Fibroblast of pulmonary artery (primary cell): ENCODE data around the gene ZNF550.

ENCODE experiments used
- DNase-seq: peaks from one replicate; pipeline ENCODE4 v3.0.0-alpha.2; 2010; ENCODE audit warnings: low read depth
- H3K4me3 ChIP-seq: replicated peaks from 2 replicates; pipeline ENCODE4 v1.5.1; 2011; ENCODE audit warnings: low read depth, mild to moderate bottlenecking, control low read depth, low read length, moderate library complexity
- CTCF ChIP-seq: IDR thresholded peaks from 2 replicates; pipeline ENCODE4 v1.5.1; 2011; ENCODE audit warnings: mild to moderate bottlenecking, control low read depth, low read length, inconsistent platforms; ENCODE audit errors: missing control alignments

ZNF550 gene

GRCh38 chr19:57583104-57583520 is 23.4 kb upstream of the ZNF550 start:
- no peak for DNase-seq
- peak overlapping the region; percentile 74 for H3K4me3 ChIP-seq
- no peak for TF ChIP-seq CTCF

GRCh38 chr19:57578487-57579205 is 19.0 kb upstream of the ZNF550 start, which contains the start of gene ZNF416:
TSS of gene ZNF416 (minus strand) at chr19:57578911. CDS start at chr19:57578704, 207 bp downstream.
- peak within 1 kb of the TSS; percentile 84 for H3K4me3 ChIP-seq
- peak; percentile 99 for DNase-seq

GRCh38 chr19:57576661-57577060 is 17.0 kb upstream of the ZNF550 start:
- H3K4me3 ChIP-seq = no peak overlapping the region
- no peak for TF ChIP-seq CTCF

More at GRCh38 chr19:57578487-57579205, 19.0 kb upstream of the ZNF550 start, which contains the start of gene ZNF416:
- TF ChIP-seq CTCF = peak; percentile 10

GRCh38 chr19:57572415-57572947 is 12.8 kb upstream of the ZNF550 start:
- TF ChIP-seq CTCF = no peak
- no peak overlapping the region for H3K4me3 ChIP-seq
- no peak for DNase-seq

More at GRCh38 chr19:57576661-57577060, 17.0 kb upstream of the ZNF550 start:
- DNase-seq = no peak

- no peak for DNase-seq
- H3K4me3 ChIP-seq = no peak overlapping the region
- no peak for TF ChIP-seq CTCF
Observed at GRCh38 chr19:57570707-57571106, 11.0 kb upstream of the ZNF550 start.

GRCh38 chr19:57566396-57567265 is 7.0 kb upstream of the ZNF550 start:
- no peak for TF ChIP-seq CTCF
- no peak overlapping the region for H3K4me3 ChIP-seq
- peak; percentile 47 for DNase-seq
